NCI-H82 (cell line): ENCODE data around the gene ARL13B.
A peak's percentile ranks its signal among the peaks of the same experiment; 100 is the strongest.

Experiments used
- DNase-seq: peaks from one replicate; lab custom pipeline; 2025; lab: John Stamatoyannopoulos, UW

The ARL13B gene

GRCh38 chr3:94101860-94102259 is 121.9 kb downstream of the ARL13B start:
- peak; percentile 9 for DNase-seq
